Skeletal muscle satellite cell (primary cell): ENCODE results near the gene GPC5.
"Not testable (repeated sequence)": the region's sequence is repeated elsewhere in the genome, so short reads cannot be mapped to it uniquely, and the experiment has no call there.

Experiments
- H3K27me3 ChIP-seq: 2 replicates; pipeline ENCODE4 v1.7.0; 2013; ENCODE audit warnings: low read length; ENCODE audit not compliant: control insufficient read depth, insufficient read depth
- H3K36me3 ChIP-seq: 2 replicates; pipeline ENCODE4 v1.7.0; 2013; ENCODE audit warnings: mild to moderate bottlenecking, control low read depth, low read length; ENCODE audit not compliant: insufficient read depth
- H3K4me1 ChIP-seq: 2 replicates; pipeline ENCODE4 v1.7.0; 2013; ENCODE audit warnings: low read length; ENCODE audit not compliant: control insufficient read depth, insufficient read depth
- H3K4me2 ChIP-seq: 2 replicates; pipeline ENCODE4 v1.7.0; 2013; ENCODE audit warnings: mild to moderate bottlenecking, low read length
- H3K4me3 ChIP-seq: 2 replicates; pipeline ENCODE4 v1.7.0; 2013; ENCODE audit warnings: low read length
- H3K9ac ChIP-seq: 2 replicates; pipeline ENCODE4 v1.7.0; 2013; ENCODE audit warnings: mild to moderate bottlenecking, low read depth, low read length, moderate library complexity
- H3K9me3 ChIP-seq: replicated peaks from 2 replicates; pipeline ENCODE4 v1.7.0; 2013; ENCODE audit warnings: mild to moderate bottlenecking, control low read depth, low read length

The GPC5 gene

DNA sequence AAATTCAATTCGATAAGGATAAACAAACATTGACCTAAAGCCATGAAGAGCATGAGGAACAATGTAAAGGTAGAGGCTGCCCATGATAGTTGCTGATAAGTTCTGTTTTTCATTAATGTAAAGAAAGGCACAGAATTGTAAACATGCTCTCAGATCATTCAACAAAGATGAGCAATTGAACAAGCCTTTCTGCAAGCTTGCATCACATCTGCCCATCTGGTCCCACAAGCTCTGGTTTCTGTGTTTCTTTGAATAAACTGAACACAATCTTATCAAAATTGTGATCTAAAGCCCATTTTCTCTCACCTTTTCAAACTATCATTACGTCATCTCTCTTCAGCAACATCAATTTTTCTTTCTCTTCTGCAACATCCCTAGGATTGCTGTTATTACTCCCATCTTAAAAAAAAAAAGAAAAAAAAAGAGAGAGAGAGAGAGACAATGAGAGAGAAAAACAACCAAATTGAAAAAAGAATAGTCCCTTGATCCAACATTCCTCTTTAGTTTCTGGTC is 1340.9 kb downstream of the GPC5 start:
- H3K4me2 ChIP-seq: no peak overlapping the region
- no peaks in the 10 kb centered on the region for H3K27me3 ChIP-seq
- no peak overlapping the region for H3K4me3 ChIP-seq
- H3K4me1 ChIP-seq: no peaks in the 10 kb centered on the region
- no peaks in the 10 kb centered on the region for H3K36me3 ChIP-seq
- no peak overlapping the region for H3K9ac ChIP-seq
- no peaks in the 10 kb centered on the region for H3K9me3 ChIP-seq

DNA sequence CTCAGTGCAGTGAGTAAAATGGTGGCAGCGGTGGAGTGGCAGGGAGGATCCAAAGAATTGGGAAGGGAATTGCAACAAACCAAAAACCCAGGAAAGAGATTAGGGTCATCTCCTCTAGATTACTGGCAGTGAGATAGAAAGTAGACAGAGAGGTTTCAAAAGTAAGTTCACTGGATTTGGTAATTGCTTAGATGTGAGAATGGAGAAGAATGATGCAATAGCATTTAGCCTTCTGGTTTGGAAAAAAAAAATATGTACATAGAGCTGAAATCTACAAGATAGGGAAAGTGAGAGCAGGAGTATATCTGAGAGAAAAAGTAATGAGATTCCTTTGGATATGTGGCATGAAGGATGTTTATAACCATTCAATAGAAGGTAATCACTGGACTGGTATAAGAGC is 1345.6 kb downstream of the GPC5 start:
- H3K9ac ChIP-seq: no peak overlapping the region
- H3K36me3 ChIP-seq: no peaks in the 10 kb centered on the region
- H3K4me3 ChIP-seq: no peak overlapping the region
- H3K4me1 ChIP-seq: no peaks in the 10 kb centered on the region
- H3K27me3 ChIP-seq: no peaks in the 10 kb centered on the region
- no peaks in the 10 kb centered on the region for H3K9me3 ChIP-seq
- H3K4me2 ChIP-seq: no peak overlapping the region

DNA sequence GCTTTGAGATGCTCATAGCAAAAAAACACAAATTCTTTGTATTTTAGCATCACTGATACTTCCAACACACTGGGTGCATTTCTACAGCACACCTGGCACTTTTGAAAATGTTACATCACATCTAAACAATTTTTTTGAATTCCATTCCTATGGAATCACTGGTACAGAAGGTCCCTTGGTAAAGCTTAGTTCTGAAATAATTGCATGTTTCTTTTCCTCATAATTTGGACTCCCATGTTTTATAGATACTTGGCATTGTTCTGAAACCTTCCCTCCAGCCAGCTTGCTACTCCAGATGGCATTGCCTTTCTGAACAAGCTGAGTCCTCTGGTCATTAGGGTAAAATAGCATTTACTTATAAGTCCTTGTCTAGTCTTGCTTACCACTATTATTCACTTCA is 1346.8 kb downstream of the GPC5 start:
- Histone ChIP-seq H3K9ac (no peak overlapping the region), H3K4me2 (no peak overlapping the region), H3K9me3 (no peaks in the 10 kb centered on the region), H3K27me3 (no peaks in the 10 kb centered on the region), H3K4me3 (no peak overlapping the region), H3K36me3 (no peaks in the 10 kb centered on the region), H3K4me1 (no peaks in the 10 kb centered on the region)

DNA sequence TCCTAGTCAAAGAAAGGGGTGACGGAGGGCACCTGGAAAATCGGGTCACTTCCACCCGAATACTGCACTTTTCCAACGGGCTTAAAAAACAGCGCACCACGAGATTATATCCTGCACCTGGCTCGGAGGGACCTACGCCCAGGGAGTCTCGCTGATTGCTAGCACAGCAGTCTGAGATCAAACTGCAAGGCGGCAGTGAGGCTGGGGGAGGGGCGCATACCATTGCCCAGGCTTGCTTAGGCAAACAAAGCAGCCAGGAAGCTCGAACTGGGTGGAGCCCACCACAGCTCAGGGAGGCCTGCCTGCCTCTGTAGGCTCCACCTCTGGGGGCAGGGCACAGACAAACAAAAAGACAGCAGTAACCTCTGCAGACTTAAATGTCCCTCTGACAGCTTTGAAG is 1354.3 kb downstream of the GPC5 start:
- not testable (repeated sequence) for H3K4me3 ChIP-seq, H3K27me3 ChIP-seq, H3K4me1 ChIP-seq, H3K9ac ChIP-seq, H3K9me3 ChIP-seq, H3K4me2 ChIP-seq, H3K36me3 ChIP-seq

DNA sequence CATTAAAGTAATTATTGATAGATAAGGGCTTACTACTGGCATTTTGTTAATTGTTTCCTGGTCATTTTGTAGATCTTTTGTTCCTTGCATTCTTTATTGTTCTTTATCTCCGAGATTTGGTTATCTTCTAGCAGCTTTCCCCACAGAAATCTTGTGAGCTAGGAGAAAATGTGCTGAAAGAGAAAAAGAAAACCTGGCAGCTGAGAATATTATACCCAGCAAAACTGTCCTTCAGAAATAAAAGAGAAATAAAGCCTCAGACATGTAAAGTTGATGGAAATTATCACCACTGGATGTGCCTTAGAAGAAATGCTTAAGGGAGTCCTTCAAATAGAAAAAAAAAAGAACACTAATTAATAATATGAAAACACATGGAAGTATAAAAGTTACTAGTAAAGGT is 1363.3 kb downstream of the GPC5 start:
- H3K27me3 ChIP-seq: no peaks in the 10 kb centered on the region
- H3K4me1 ChIP-seq: no peaks in the 10 kb centered on the region
- no peak overlapping the region for H3K4me3 ChIP-seq
- H3K9me3 ChIP-seq: no peaks in the 10 kb centered on the region
- no peak overlapping the region for H3K9ac ChIP-seq
- no peak overlapping the region for H3K4me2 ChIP-seq
- H3K36me3 ChIP-seq: no peaks in the 10 kb centered on the region

DNA sequence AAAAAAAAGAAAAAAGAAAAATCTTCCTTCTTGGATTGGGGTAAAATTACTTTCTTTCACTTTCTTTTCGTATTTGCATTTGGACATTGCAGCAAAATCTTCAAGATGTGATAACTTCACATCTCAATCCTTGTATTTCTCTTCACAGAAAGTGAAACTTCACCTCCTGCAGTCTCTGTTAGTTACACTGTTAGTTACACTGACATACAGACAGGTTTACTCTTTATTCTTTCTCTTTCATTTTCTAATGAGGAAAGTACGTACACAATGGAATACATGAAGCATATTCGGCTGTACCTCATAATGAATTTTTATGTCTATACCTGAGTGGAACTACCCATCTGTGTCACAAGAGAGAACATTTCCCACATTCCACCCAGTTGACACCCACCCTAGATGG is 1369.0 kb downstream of the GPC5 start:
- no peaks in the 10 kb centered on the region for H3K27me3 ChIP-seq
- H3K4me1 ChIP-seq: no peaks in the 10 kb centered on the region
- H3K4me3 ChIP-seq: no peak overlapping the region
- H3K4me2 ChIP-seq: no peak overlapping the region
- H3K9me3 ChIP-seq: no peaks in the 10 kb centered on the region
- H3K9ac ChIP-seq: no peak overlapping the region
- H3K36me3 ChIP-seq: no peaks in the 10 kb centered on the region

DNA sequence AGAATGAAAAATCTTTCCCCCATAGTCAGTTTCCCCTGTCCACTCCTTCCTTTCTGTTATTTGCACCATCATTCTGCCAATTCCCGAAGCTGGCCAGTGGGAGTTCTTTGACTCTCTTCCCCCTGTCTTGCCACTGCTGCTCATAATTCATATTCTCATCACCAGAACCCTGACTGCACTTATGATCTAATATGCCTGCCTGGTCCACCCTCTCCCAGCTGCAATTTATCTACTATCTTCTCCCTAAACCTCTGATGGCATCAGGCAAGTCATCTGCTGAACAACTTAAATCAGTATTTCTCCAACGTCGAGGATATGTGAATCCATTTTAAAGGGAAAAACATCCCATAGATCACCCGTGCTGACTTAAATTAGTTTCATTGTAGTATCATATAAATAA is 1370.2 kb downstream of the GPC5 start:
- Histone ChIP-seq H3K27me3 (no peaks in the 10 kb centered on the region), H3K4me3 (no peak overlapping the region), H3K4me2 (no peak overlapping the region), H3K9me3 (no peaks in the 10 kb centered on the region), H3K4me1 (no peaks in the 10 kb centered on the region), H3K36me3 (no peaks in the 10 kb centered on the region), H3K9ac (no peak overlapping the region)

DNA sequence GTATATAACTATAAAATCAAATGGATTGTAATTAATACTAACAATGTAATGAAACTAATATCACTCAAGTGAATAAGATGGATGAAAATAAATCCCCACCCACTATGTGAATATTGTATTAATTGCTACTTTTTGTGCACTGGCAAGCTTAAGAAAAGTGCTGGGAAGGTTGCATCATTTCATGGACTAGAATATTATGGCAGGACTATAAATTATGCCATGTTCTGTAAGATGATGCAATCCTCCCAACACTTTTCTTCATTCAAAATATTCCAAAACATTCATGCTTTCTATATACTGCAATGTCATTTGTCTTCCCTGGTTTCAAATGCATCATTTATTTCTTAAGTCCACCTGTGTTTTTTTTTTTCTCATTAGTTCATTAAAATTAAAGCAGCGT is 1370.6 kb downstream of the GPC5 start:
- no peak overlapping the region for H3K9ac ChIP-seq
- H3K9me3 ChIP-seq: no peaks in the 10 kb centered on the region
- no peaks in the 10 kb centered on the region for H3K27me3 ChIP-seq
- no peak overlapping the region for H3K4me2 ChIP-seq
- H3K36me3 ChIP-seq: no peaks in the 10 kb centered on the region
- H3K4me3 ChIP-seq: no peak overlapping the region
- no peaks in the 10 kb centered on the region for H3K4me1 ChIP-seq

DNA sequence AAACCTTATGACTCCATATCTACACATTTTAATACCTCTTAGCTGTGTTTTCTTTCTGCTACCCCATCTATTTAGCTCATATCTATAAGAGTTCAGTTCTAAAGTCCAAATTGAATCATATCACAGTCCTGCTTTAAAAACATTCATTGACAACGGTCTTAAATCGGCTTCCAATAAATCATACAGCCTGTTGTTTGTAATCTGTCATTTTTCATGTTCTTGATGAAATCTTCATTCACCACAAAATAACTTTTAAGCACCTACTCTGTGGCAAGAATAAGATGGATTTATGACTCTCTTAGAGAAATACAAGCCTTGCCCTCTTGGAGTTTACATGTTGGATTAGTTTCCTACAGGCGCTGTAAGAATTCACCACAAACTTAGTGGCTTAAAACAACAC is 1377.2 kb downstream of the GPC5 start:
- Histone ChIP-seq H3K4me3 (no peak overlapping the region), H3K9me3 (no peaks in the 10 kb centered on the region), H3K9ac (no peak overlapping the region), H3K4me1 (no peaks in the 10 kb centered on the region), H3K36me3 (no peaks in the 10 kb centered on the region), H3K27me3 (no peaks in the 10 kb centered on the region), H3K4me2 (no peak overlapping the region)

DNA sequence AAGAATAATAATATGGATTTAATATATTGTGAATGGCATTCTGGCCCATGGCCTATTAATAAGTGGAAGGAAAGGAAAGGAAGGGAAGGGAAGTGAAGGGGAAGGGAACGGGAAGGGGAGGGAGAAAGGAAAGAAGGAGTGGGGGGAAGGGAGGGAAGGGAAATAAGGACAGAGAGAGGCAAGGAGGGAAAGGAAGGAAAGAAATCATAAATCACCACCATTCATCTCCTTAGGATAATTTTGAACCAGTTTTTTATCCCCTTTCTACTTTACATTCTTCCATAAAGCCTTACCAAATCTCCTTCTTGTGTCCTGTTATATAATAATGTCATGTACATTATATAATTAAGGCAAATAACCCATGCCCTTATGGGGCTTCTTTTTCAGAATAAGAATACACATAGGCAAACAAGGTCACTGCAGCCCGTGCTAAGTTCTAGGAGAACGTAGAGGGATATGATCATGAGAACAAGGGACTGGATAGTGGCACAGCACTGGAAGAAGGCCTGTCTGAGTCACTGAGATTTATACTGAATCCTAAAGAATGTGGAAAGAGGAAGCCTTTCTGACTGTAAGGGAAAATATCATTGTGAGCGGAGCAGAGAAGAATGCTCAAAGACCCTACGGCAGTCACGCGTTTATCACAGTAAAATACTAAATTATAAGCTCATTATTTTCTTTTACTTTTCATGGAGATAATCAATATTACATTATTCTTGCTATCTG is 1383.7 kb downstream of the GPC5 start:
- no peaks in the 10 kb centered on the region for H3K27me3 ChIP-seq
- H3K9me3 ChIP-seq: no peaks in the 10 kb centered on the region
- H3K9ac ChIP-seq: no peak overlapping the region
- no peak overlapping the region for H3K4me3 ChIP-seq
- H3K4me2 ChIP-seq: no peak overlapping the region
- H3K4me1 ChIP-seq: no peaks in the 10 kb centered on the region
- no peaks in the 10 kb centered on the region for H3K36me3 ChIP-seq

DNA sequence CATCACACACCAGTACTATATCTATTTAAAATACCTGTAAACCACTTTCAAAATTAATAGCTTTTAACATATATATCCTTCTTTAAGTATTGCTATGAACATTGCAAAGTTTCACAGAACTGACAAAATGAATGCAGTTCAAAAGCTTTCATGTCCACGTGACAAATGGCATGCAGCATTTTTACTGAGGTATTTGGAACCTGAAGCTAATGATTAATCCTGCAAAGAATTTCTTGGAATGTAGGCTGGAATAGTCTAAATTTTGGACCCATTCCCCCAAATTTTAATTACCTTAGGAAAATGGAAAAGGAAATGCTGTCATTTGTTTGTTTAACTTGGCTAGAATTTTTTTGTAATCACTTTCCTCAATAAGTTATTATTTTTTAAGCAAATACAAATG is 1404.4 kb downstream of the GPC5 start:
- no peaks in the 10 kb centered on the region for H3K9me3 ChIP-seq
- no peak overlapping the region for H3K4me3 ChIP-seq
- H3K4me1 ChIP-seq: peaks cover 32% of the 10 kb centered on the region

DNA sequence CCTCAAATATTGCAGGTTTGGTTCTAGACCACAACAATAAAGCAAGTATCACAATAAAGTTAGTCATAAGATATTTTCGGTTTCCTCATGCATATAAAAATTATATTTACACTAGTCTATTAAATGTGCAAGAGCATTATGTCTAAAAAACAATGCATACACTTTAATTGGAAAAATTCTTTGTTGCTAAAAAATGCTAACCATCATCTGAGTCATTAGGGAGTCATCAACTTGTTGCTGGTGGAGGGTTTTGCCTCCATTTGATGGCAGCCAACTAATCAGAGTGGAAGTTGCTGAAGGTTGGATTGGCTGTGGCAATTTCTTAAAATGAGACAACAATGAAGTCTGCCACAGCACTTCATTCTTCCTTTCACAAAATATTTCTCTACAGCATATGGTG is 1405.9 kb downstream of the GPC5 start:
- Histone ChIP-seq H3K36me3 (no peaks in the 10 kb centered on the region), H3K4me3 (no peak overlapping the region), H3K9ac (no peak overlapping the region), H3K27me3 (no peaks in the 10 kb centered on the region), H3K4me2 (no peak overlapping the region), H3K9me3 (no peaks in the 10 kb centered on the region), H3K4me1 (peaks cover 32% of the 10 kb centered on the region)

More for the DNA sequence above, 1404.4 kb downstream of the GPC5 start:
- no peaks in the 10 kb centered on the region for H3K36me3 ChIP-seq
- H3K27me3 ChIP-seq: no peaks in the 10 kb centered on the region
- no peak overlapping the region for H3K4me2 ChIP-seq
- no peak overlapping the region for H3K9ac ChIP-seq
